HL-60/S4 treated with phorbol 12-myristate 13-acetate at 8.2 ng/mL for 4 days and 3 days (cell line): ENCODE data around the gene CLTCL1.
"Not testable (repeated sequence)": the region's sequence is repeated elsewhere in the genome, so short reads cannot be mapped to it uniquely, and the experiment has no call there.

Experiments used
- in situ Hi-C: fragments of 300-500 bp; cut with MboI; formaldehyde crosslinking; loops from 2 replicates; pipeline ENCODE4 v1.15.0; 2022; ENCODE audit warnings: low sequenced_read_pairs

CLTCL1 gene

GRCh38 chr22:19256362-19256761 lies 35.2 kb downstream of the CLTCL1 start:
- in situ Hi-C loops: not testable (repeated sequence)

DNA sequence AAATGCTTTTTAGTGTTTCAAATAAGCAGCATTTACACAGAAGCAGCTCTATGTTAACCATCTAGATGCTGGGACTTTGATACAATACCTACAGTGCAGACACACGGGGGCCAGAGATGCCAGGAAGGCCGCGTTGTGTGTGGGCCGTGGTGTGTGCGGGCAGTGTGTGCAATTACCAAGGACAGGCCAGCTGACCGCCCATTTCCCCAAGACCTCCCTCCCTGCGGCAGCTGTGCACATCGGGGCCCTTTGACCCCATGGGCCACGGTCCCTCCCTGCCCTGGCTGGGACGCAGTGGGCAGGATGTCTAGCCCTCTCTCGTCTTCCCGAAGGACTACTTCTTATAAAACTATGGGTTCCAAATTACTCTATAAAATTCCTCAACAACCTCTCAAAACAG lies 38.4 kb downstream of the CLTCL1 start:
- in situ Hi-C loops: no loop called here

- in situ Hi-C loops: no loop called here
These were observed 46.7 kb downstream of the CLTCL1 start for GRCh38 chr22:19244600-19245352.

GRCh38 chr22:19242699-19243098 lies 48.8 kb downstream of the CLTCL1 start:
- in situ Hi-C loops: no loop called here

GRCh38 chr22:19241593-19241906 lies 50.0 kb downstream of the CLTCL1 start:
- in situ Hi-C loops: no loop called here

DNA sequence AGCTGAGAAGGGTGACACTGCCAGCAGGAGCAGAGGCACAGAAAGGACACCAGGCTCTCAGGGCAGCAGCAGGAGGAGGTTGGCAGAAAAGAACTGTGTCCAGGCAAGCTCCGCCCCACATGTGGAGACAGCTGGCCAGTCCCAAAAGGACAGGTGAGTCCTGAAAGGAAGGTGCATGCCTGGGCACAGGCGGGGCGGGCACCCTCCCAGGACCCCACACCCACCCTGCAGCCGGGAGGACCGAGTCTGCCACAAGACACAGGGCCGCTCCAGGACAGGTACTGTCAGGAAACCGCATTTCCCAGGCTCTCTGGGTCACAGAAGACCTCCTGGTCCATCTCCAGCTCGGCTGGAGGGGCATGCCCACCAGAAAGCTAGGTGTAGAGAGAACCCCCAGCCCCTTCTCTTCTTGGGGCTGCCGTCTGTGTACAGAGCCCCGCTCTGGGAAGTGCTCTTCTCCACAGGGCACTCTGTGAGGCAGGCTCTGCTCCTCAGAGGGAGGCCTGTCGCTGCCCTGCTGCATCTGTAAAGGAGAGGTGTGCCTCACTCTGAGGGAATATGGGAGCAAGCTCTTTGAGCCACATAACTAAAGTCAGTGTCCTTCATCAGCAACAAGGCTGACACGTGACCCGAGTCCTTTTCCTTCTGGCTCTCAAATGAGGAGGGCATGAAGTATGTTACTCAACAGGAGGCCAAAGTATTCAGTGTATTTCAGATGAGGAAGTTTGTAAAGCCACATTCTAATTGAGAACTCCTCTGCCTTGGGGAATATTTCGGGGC lies 50.5 kb downstream of the CLTCL1 start:
- in situ Hi-C loops: no loop called here

DNA sequence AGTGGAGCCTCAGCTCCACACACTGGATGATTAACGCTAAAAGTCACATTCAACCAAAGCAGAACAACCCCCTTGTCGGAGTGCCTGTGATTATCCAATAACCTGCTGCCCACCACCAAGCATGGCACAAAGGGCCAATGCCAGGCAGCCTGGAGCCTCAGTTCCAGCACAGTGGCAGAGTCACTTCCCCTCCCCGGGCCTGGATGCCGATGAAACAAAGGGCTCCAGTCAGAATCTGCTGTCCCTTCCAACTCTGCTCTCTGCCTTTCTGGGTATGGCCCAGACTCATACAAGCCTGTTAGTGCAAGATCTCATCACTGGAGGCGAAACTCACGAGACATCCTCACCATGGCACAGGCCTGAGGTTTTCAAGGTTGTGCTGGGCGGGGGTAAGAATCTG lies 52.1 kb downstream of the CLTCL1 start:
- in situ Hi-C loops: no loop called here

GRCh38 chr22:19238900-19239299 lies 52.6 kb downstream of the CLTCL1 start:
- in situ Hi-C loops: no loop called here

GRCh38 chr22:19235874-19236273 lies 55.6 kb downstream of the CLTCL1 start:
- in situ Hi-C loops: no loop called here

DNA sequence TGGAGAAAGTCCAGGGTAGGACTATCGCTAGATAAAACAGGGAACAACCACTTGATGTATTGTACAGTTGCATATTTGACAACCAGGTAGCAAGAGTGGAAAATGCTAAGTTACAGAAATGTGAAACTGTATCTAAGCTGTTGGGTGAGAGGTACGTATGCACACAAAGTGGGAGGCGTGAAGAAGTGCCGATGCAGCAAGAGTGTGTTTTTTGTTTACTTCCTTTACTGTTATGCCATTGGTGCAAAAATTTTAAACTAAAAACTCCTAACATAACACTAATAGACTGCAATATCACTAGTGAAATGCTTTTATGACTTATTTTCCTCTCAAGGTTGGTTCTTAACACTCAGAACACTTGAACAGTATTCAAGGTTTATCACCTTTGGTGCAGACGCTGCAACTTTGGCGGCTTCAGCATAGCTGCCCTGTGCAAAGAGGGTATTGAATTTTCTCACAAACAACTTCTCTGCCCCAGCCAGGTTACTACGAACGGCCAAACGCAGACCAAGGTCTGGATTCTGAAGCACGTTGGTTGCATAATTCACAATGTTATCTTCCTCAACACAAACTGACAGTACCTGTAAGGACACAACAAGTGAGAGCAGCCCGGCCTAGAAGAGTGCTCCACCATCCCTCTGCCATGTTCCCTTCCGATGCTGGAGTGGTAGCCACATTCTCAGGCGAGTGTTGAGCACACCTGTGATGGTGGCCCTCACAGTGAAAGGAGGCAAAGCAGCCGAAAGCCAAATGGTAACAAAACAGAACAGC lies 57.2 kb downstream of the CLTCL1 start:
- in situ Hi-C loops: no loop called here

DNA sequence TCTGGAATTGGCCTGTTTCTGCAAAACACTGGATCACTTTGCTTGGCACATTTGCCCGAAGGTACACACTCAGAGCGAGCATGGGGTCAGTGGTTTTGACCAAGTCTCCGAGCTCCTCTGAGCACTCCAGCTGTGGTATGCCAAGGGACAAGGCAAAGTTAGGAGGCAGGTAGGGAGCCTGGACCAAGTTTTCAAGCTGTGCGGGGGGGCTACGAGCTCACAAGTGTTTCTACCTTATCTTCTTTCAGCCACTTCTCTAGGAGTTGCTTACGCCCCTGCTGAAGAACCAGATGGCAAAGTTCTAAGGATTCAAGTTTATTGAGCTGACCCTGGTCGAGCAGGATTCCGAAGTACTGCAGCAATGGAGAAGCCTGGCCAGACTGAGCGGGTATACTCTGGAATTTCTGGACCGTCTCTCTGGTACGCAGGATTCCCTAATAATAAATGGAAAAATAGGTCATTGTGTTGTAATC lies 58.3 kb downstream of the CLTCL1 start:
- in situ Hi-C loops: no loop called here

DNA sequence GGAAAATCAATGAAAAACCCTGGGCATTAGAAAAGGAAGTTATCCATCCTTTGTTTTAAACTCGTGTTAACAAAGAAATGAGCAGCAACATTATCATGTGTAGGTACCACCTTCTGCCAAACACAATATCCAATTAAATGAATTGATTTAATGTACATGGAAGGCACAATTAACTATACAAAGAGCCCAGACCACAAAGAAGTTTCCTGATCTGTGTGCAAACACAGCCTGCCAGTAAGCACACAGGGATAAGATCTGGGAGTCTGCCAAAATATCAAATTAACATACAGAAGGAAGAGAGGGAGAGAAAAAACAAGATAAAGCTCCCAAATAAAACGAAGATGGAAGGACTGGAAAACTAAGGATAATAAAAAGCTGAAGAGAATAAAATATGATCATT lies 58.9 kb downstream of the CLTCL1 start:
- in situ Hi-C loops: no loop called here

GRCh38 chr22:19231986-19232385 lies 59.5 kb downstream of the CLTCL1 start:
- in situ Hi-C loops: no loop called here

DNA sequence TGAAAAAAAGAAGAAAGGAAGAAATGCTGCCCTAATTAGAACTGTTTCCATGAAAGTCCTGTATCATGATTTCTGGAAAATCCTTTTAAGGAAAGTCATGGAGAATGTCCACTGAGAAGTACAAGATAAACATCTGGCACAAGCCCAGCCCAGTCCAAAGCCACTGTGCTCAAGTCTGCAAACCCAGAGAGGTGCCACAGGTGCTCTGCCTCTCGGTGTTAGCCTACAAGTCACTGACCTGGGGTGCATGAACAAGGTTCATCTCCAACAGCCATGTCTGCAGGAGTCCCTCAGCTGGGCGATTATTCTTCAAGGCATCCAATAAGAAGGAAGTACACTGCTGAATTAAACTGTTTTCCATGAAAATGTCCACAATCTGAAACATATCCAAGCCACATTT lies 61.9 kb downstream of the CLTCL1 start:
- in situ Hi-C loops: no loop called here

DNA sequence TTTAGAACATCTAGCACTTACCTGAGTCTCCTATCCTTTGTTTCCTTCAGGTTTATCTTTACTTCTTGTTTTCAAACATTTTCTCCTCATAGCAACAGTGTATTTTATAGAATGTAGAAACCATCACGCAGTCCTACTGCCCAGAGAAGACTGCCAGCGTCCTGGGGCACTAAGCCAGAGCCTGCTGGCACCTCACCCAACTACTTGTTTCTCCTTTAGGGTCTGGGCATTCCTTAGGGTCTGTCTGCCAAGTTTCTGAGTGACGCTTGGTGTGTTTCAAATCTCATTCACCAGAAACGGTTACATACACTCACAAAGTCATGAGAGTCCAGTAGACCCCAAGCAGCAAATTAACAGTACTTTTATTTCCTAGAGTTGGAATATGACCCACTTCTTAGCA lies 63.3 kb downstream of the CLTCL1 start:
- in situ Hi-C loops: no loop called here

GRCh38 chr22:19226428-19226827 lies 65.1 kb downstream of the CLTCL1 start:
- in situ Hi-C loops: no loop called here

DNA sequence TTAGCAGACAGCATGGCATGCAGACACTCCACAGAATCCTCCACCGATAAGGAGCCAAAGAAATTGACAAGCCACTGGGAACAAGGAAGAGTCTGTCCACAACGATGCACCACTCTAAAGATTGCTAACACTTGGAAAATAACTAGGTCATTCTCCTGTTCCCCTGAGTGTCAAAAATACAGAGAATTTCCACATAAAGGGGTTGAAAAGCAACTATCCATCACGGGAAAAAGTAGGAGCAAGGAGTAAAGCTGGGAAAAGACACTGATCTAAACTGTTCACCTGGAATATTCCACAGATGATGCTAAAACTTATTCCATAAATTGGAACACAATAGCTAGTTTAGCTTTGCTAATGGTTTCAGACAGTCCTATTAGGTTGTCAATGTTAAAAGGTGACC lies 66.0 kb downstream of the CLTCL1 start:
- in situ Hi-C loops: no loop called here

GRCh38 chr22:19224985-19225384 lies 66.5 kb downstream of the CLTCL1 start:
- in situ Hi-C loops: no loop called here

GRCh38 chr22:19224557-19224956 lies 67.0 kb downstream of the CLTCL1 start:
- in situ Hi-C loops: no loop called here

DNA sequence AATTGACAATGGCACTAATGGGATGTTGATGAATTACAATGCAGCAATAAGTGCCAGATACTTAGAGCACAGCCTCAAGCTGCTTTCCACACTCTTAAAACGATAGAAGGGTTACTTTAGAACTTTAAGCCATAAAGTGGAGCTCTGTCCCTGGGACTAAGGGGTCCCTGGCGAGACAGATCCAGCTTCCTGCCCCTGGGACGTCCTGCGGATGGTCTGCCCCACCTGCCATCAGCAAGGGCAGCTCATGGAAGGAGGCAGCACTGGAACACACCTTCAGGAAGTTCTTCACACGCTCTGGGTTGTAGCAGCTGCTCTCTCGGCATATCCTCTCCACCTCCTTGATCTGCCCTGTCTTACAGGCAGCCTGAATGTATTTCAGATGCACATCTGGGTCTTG lies 67.9 kb downstream of the CLTCL1 start:
- in situ Hi-C loops: no loop called here

- in situ Hi-C loops: no loop called here
These were observed 68.4 kb downstream of the CLTCL1 start for GRCh38 chr22:19223110-19223509.
